H1 (cell line): ENCODE results near the gene SH3RF3.

ENCODE experiments used
- EGR1 ChIP-seq: IDR thresholded peaks from 2 replicates; pipeline ENCODE4 v1.6.1; 2011; ENCODE audit warnings: low read depth, low read length, borderline replicate concordance
- EZH2 ChIP-seq: fragments of 200-600 bp; sonication (generic); IDR thresholded peaks from 2 replicates; pipeline ENCODE4 v1.7.1; 2012; ENCODE audit warnings: low read depth, mild to moderate bottlenecking, moderate library complexity, low read length, inconsistent platforms; ENCODE audit not compliant: severe bottlenecking
- HDAC2 ChIP-seq, 2 experiments: fragments of 300-600 bp in 1 of 2; sonication (generic) in 1 of 2; IDR thresholded peaks; 2 replicates each; pipeline ENCODE4 v1.6.1; 2011 to 2012; ENCODE audit warnings: low read depth in 2 of 2, low read length in 2 of 2, mild to moderate bottlenecking in 2 of 2, moderate library complexity in 2 of 2, borderline replicate concordance in 1 of 2, inconsistent platforms in 1 of 2
- PHF8 ChIP-seq: fragments of 200-600 bp; sonication (generic); conservative IDR thresholded peaks from 2 replicates; pipeline ENCODE4 v1.7.1; 2012; ENCODE audit warnings: low read depth, mild to moderate bottlenecking, inconsistent platforms, low read length, moderate library complexity
- POLR2AphosphoS5 ChIP-seq: IDR thresholded peaks from 2 replicates; pipeline ENCODE4 v1.6.1; 2011; ENCODE audit warnings: low read depth, low read length
- RXRA ChIP-seq: IDR thresholded peaks from 2 replicates; pipeline ENCODE4 v1.6.1; 2011; ENCODE audit warnings: low read depth, mild to moderate bottlenecking, low read length, moderate library complexity; ENCODE audit not compliant: insufficient read depth
- SP1 ChIP-seq: IDR thresholded peaks from 2 replicates; pipeline ENCODE4 v1.6.1; 2011; ENCODE audit warnings: low read depth, low read length
- TF ChIP-seq, protein P1 (sequence below), 3 experiments: IDR thresholded peaks; 1 replicate in 2 of 3; 2 replicates in 1 of 3; pipeline versions ENCODE4 v1.5.1 to v1.6.1; 2011; ENCODE audit warnings: low read length in 3 of 3, mild to moderate bottlenecking in 3 of 3, inconsistent platforms in 2 of 3, low read depth in 1 of 3, moderate library complexity in 1 of 3; ENCODE audit not compliant: insufficient read depth in 1 of 3; ENCODE audit errors: control extremely low read depth in 1 of 3

DNA sequence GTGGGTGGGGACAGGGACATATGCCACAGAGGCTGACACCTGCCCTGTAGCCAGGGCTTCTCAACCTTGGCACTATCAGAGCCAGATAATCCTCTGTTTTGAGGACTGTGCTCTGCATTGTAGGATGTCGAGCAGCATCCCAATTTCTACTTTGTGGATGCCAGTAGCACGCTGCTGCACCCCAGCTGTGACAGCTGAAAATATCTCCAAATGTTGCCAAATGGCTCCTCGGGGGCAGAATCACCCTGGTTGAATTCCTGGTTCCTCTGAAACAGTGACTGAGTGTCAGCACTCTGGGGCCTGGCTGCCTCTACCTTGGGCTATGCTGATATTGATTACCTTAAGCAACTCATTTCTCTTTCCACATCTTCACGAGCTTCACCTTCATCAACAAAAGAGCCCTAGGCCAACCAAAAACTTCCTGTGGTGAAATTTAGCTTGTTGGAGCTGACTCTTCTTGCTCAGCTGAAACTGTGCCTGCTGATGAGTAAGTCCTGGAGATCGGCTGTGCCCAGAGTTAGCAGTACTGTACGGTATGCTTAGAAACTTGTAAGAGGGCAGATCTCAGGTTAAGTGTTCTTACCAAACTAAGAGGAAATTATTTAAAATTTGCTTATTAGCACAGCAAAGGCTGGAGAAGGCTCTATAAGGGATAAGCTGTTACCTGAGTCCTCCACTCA, 346.7 kb downstream of the SH3RF3 start:
- TF ChIP-seq HDAC2 (IDR thresholded peaks at IDR 0.05; ENCODE audit: borderline replicate concordance in 1 of 2, low read depth in 2 of 2, low read length in 2 of 2) (no peak), POLR2AphosphoS5 (no peak), PHF8 (no peak), RXRA (no peak), EGR1 (no peak), EZH2 (no peak), SP1 (no peak)
- TF ChIP-seq, protein P1, sequence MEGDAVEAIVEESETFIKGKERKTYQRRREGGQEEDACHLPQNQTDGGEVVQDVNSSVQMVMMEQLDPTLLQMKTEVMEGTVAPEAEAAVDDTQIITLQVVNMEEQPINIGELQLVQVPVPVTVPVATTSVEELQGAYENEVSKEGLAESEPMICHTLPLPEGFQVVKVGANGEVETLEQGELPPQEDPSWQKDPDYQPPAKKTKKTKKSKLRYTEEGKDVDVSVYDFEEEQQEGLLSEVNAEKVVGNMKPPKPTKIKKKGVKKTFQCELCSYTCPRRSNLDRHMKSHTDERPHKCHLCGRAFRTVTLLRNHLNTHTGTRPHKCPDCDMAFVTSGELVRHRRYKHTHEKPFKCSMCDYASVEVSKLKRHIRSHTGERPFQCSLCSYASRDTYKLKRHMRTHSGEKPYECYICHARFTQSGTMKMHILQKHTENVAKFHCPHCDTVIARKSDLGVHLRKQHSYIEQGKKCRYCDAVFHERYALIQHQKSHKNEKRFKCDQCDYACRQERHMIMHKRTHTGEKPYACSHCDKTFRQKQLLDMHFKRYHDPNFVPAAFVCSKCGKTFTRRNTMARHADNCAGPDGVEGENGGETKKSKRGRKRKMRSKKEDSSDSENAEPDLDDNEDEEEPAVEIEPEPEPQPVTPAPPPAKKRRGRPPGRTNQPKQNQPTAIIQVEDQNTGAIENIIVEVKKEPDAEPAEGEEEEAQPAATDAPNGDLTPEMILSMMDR (IDR thresholded peaks at IDR 0.05; ENCODE audit: control extremely low read depth in 1 of 3, insufficient read depth in 1 of 3, low read depth in 1 of 3, low read length in 3 of 3), result no peak
